ENCODE measurements around the gene SCYGR5. TPM values are rescaled to one million over a fixed set of nuclear protein-coding genes. Genes with fewer than 3 reads are reported as not detected.

SCYGR5 gene
- total RNA-seq, 1 donor from 2014 or later, result not detected

GRCh38 chr2:227653419-227653818 lies 13.2 kb upstream of the SCYGR5 start:
- no peak for FAIRE-seq
- no peak overlapping the region for H3K4me3 ChIP-seq (ENCODE audit: low read depth, low read length)
- no peaks in the 10 kb centered on the region for H3K36me3 ChIP-seq (ENCODE audit: control insufficient read depth, insufficient read depth, low read length)
- peak; percentile 83 for DNase-seq (ENCODE audit: low read depth)
- TF ChIP-seq CTCF (IDR thresholded peaks at IDR 0.05; ENCODE audit: insufficient read depth, low read length, severe bottlenecking), result no peak
- no peaks in the 10 kb centered on the region for H3K27me3 ChIP-seq (ENCODE audit: control insufficient read depth, insufficient read depth, low read length)

GRCh38 chr2:227654426-227654825 lies 12.2 kb upstream of the SCYGR5 start:
- DNase-seq (ENCODE audit: low read depth) (no peak), FAIRE-seq (no peak)
- H3K27me3 ChIP-seq (ENCODE audit: control insufficient read depth, insufficient read depth, low read length), result no peaks in the 10 kb centered on the region
- no peaks in the 10 kb centered on the region for H3K36me3 ChIP-seq (ENCODE audit: control insufficient read depth, insufficient read depth, low read length)
- H3K4me3 ChIP-seq (ENCODE audit: low read depth, low read length), result no peak overlapping the region
- no peak for TF ChIP-seq CTCF (IDR thresholded peaks at IDR 0.05; ENCODE audit: insufficient read depth, low read length, severe bottlenecking)

- FAIRE-seq (no peak), DNase-seq (ENCODE audit: low read depth) (peak; percentile 94)
- Histone ChIP-seq H3K27me3 (ENCODE audit: control insufficient read depth, insufficient read depth, low read length) (no peaks in the 10 kb centered on the region), H3K4me3 (ENCODE audit: low read depth, low read length) (no peak overlapping the region), H3K36me3 (ENCODE audit: control insufficient read depth, insufficient read depth, low read length) (no peaks in the 10 kb centered on the region)
- TF ChIP-seq CTCF (IDR thresholded peaks at IDR 0.05; ENCODE audit: insufficient read depth, low read length, severe bottlenecking), result no peak
Measured at GRCh38 chr2:227655454-227655853, 11.2 kb upstream of the SCYGR5 start.

- no peak for FAIRE-seq
- no peaks in the 10 kb centered on the region for H3K27me3 ChIP-seq (ENCODE audit: control insufficient read depth, insufficient read depth, low read length)
- DNase-seq (ENCODE audit: low read depth), result peak; percentile 51
- H3K4me3 ChIP-seq (ENCODE audit: low read depth, low read length), result no peak overlapping the region
- no peak for TF ChIP-seq CTCF (IDR thresholded peaks at IDR 0.05; ENCODE audit: insufficient read depth, low read length, severe bottlenecking)
- H3K36me3 ChIP-seq (ENCODE audit: control insufficient read depth, insufficient read depth, low read length), result no peaks in the 10 kb centered on the region
Measured at GRCh38 chr2:227657199-227657845, 9.3 kb upstream of the SCYGR5 start.

- no peak for TF ChIP-seq CTCF (IDR thresholded peaks at IDR 0.05; ENCODE audit: insufficient read depth, low read length, severe bottlenecking)
- H3K36me3 ChIP-seq (ENCODE audit: control insufficient read depth, insufficient read depth, low read length), result no peaks in the 10 kb centered on the region
- DNase-seq (ENCODE audit: low read depth) (no peak), FAIRE-seq (no peak)
- H3K4me3 ChIP-seq (ENCODE audit: low read depth, low read length), result no peak overlapping the region
- no peaks in the 10 kb centered on the region for H3K27me3 ChIP-seq (ENCODE audit: control insufficient read depth, insufficient read depth, low read length)
Measured at GRCh38 chr2:227661025-227661649, 5.5 kb upstream of the SCYGR5 start.
